ENCODE data around the gene FLOT1. TPM values are rescaled to one million over a fixed set of nuclear protein-coding genes. Genes with fewer than 3 reads are reported as not detected.
"Not testable (repeated sequence)": the region's sequence is repeated elsewhere in the genome, so short reads cannot be mapped to it uniquely, and the experiment has no call there.

Gene FLOT1
- polyA plus RNA-seq, 1 experiment = 155 TPM

GRCh38 chr6:30761791-30762429, 19.4 kb upstream of the FLOT1 start:
- ChIA-PET POLR2A (no interaction called here), CTCF (no interaction called here)
- DNase-seq (ENCODE audit: low read depth, low spot score) = no peak
- Histone ChIP-seq H3K27me3 (ENCODE audit: control insufficient read depth, insufficient read depth, low read length) (no peaks in the 10 kb centered on the region), H3K4me3 (ENCODE audit: low read depth, low read length) (no peak overlapping the region), H3K27ac (ENCODE audit: low read depth, low read length) (no peak overlapping the region), H3K9me3 (ENCODE audit: control insufficient read depth, insufficient read depth, low read length) (0 out of 2 replicates have a peak, but pooled peaks cover 4% of the 10 kb centered on the region)
- no peak for TF ChIP-seq CTCF (IDR thresholded peaks at IDR 0.05; ENCODE audit: low read depth, low read length)

GRCh38 chr6:30760549-30760948, 18.1 kb upstream of the FLOT1 start:
- no peak for TF ChIP-seq CTCF (IDR thresholded peaks at IDR 0.05; ENCODE audit: low read depth, low read length)
- CTCF ChIA-PET = no interaction called here
- Histone ChIP-seq H3K9me3 (ENCODE audit: control insufficient read depth, insufficient read depth, low read length) (0 out of 2 replicates have a peak, but pooled peaks cover 4% of the 10 kb centered on the region), H3K27ac (ENCODE audit: low read depth, low read length) (no peak overlapping the region), H3K27me3 (ENCODE audit: control insufficient read depth, insufficient read depth, low read length) (no peaks in the 10 kb centered on the region), H3K4me3 (ENCODE audit: low read depth, low read length) (no peak overlapping the region)
- POLR2A ChIA-PET = interaction anchor here (0.6 to 2.8 kb wide), 4 partner anchors 9 to 26 kb away, joined by 3 to 21 read pairs (median 13); no protein-coding TSS in a partner anchor
- DNase-seq (ENCODE audit: low read depth, low spot score) = no peak

GRCh38 chr6:30759575-30760239, 17.2 kb upstream of the FLOT1 start:
- H3K27ac ChIP-seq (ENCODE audit: low read depth, low read length) = peak overlapping the region; percentile 94
- no peak for TF ChIP-seq CTCF (IDR thresholded peaks at IDR 0.05; ENCODE audit: low read depth, low read length)
- ChIA-PET POLR2A (interaction anchor here (0.5 to 2.8 kb wide), 13 partner anchors 10 to 162 kb away, joined by 3 to 21 read pairs (median 4); partner anchors contain the start of genes FLOT1, IER3 and MDC1), CTCF (interaction anchor here (1.1 to 1.2 kb wide), 2 partner anchors 63 to 69 kb away, joined by 5 read pairs; no protein-coding TSS in a partner anchor)
- 0 out of 2 replicates have a peak, but pooled peaks cover 4% of the 10 kb centered on the region for H3K9me3 ChIP-seq (ENCODE audit: control insufficient read depth, insufficient read depth, low read length)
- no peaks in the 10 kb centered on the region for H3K27me3 ChIP-seq (ENCODE audit: control insufficient read depth, insufficient read depth, low read length)
- DNase-seq (ENCODE audit: low read depth, low spot score) = peak; percentile 93
- no peak overlapping the region for H3K4me3 ChIP-seq (ENCODE audit: low read depth, low read length)

GRCh38 chr6:30757261-30757904, 14.9 kb upstream of the FLOT1 start:
- DNase-seq (ENCODE audit: low read depth, low spot score) = no peak
- Histone ChIP-seq H3K27me3 (ENCODE audit: control insufficient read depth, insufficient read depth, low read length) (no peaks in the 10 kb centered on the region), H3K4me3 (ENCODE audit: low read depth, low read length) (no peak overlapping the region), H3K27ac (ENCODE audit: low read depth, low read length) (no peak overlapping the region), H3K9me3 (ENCODE audit: control insufficient read depth, insufficient read depth, low read length) (0 out of 2 replicates have a peak, but pooled peaks cover 4% of the 10 kb centered on the region)
- POLR2A ChIA-PET = no interaction called here
- CTCF ChIA-PET = interaction anchor here (0.9 kb wide), 1 partner anchor 24 kb away, joined by 3 read pairs; no protein-coding TSS in a partner anchor
- TF ChIP-seq CTCF (IDR thresholded peaks at IDR 0.05; ENCODE audit: low read depth, low read length) = no peak

GRCh38 chr6:30756405-30757003, 14.0 kb upstream of the FLOT1 start:
- H3K4me3 ChIP-seq (ENCODE audit: low read depth, low read length); DNase-seq (ENCODE audit: low read depth, low spot score); H3K27ac ChIP-seq (ENCODE audit: low read depth, low read length); H3K9me3 ChIP-seq (ENCODE audit: control insufficient read depth, insufficient read depth, low read length); CTCF ChIA-PET; H3K27me3 ChIP-seq (ENCODE audit: control insufficient read depth, insufficient read depth, low read length): not testable (repeated sequence)
- POLR2A ChIA-PET = interaction anchor here (0.9 kb wide), 1 partner anchor 13 kb away, joined by 3 read pairs; no protein-coding TSS in a partner anchor

Measured in AG04450 (cell line).